ENCODE results near the gene RPS6KA1. TPM values are rescaled to one million over a fixed set of nuclear protein-coding genes. Genes with fewer than 3 reads are reported as not detected.
A peak's percentile ranks its signal among the peaks of the same experiment; 100 is the strongest.

Gene RPS6KA1
- total RNA-seq, 2 experiments from 2014 or later, result 131 to 133 TPM

DNA sequence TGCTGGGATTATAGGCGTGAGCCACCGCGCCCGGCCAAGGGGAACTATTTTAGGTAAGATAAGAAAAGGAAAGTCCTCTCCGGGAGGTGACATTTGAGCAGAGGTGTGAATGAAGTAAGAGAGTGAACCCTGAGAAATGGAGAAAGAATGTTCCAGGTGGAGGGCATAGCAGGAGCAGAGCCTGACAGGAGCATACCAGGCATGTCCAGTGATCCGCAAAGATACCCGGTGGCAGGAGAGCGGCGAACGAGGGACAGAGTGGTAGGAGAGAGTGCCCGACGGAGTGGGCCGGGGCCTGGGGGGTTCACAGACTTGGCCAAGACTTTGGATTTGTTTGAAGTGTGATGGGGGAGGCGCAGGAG lies 7.9 kb upstream of the RPS6KA1 start:
- H3K27me3 Mint-ChIP-seq, result peaks cover 7% of the 10 kb centered on the region
- H3K9me3 Mint-ChIP-seq, result no peaks in the 10 kb centered on the region
- H3K4me3 Mint-ChIP-seq, result no peak overlapping the region
- no peak overlapping the region for H3K27ac Mint-ChIP-seq
- no peak for DNase-seq
- H3K4me1 Mint-ChIP-seq, result peaks cover 2% of the 10 kb centered on the region
- H3K36me3 Mint-ChIP-seq, result no peaks in the 10 kb centered on the region

DNA sequence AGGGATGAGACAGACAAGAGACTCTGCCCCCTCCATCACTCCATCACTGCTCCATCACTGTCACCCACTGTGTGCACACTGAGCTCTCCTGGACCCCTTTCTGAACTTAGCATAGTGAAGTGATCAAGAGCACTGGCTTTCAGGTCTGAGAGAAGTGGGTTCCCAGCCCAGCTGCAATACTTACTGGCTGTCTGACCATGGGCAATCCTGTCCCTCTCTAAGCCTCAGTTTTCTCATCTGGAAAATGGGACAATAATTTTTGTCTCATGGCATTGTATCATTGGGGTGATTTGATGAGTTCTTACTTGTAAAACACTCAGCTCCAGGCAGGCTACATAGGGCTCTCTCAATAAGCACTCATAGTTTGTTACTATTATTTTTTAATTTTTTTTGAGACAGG lies 7.5 kb upstream of the RPS6KA1 start:
- H3K27ac Mint-ChIP-seq, result no peak overlapping the region
- H3K9me3 Mint-ChIP-seq, result no peaks in the 10 kb centered on the region
- H3K4me1 Mint-ChIP-seq, result peaks cover 2% of the 10 kb centered on the region
- H3K36me3 Mint-ChIP-seq, result no peaks in the 10 kb centered on the region
- no peak for DNase-seq
- H3K27me3 Mint-ChIP-seq, result peaks cover 7% of the 10 kb centered on the region
- no peak overlapping the region for H3K4me3 Mint-ChIP-seq

DNA sequence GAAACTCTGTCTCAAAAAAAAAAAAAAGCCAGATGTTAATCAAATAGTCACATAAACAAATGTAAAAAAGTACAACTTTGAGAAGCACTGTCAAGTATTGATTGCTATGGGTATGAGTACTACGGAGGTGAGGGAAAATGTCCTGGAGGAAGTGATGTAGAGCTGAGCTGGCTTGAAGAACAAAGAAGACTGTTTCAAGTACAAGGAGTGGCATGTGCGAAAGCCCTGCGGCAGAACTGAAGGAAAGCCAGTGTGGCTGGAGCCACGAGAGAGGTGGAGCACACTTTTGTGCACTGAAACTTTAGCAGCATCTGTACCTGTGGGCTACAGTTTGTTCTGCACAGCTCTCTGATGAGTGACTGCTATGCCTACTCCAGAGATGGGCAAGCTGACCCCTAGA lies 5.4 kb upstream of the RPS6KA1 start:
- Mint-ChIP-seq H3K27me3 (peaks cover 7% of the 10 kb centered on the region), H3K27ac (no peak overlapping the region), H3K36me3 (no peaks in the 10 kb centered on the region), H3K9me3 (no peaks in the 10 kb centered on the region), H3K4me1 (peaks cover 4% of the 10 kb centered on the region), H3K4me3 (no peak overlapping the region)
- DNase-seq, result no peak

DNA sequence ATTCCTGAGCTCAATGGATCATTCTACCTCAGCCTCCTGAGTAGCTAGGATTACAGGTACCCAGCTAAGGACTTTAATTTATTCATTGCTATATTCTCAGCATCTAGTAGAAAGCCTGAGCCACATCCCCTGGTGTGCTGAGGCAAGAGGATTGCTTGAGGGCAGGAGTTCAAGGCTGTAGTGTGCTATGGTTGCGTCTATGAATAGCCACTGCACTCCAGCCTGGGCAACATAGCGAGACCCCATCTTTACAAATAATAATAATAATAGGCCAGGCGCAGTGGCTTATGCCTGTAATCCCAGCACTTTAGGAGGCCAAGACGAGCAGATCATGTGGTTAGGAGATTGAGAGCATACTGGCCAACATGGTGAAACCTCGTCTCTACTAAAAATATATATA lies 3.3 kb upstream of the RPS6KA1 start:
- H3K9me3 Mint-ChIP-seq, result no peaks in the 10 kb centered on the region
- peaks cover 13% of the 10 kb centered on the region for H3K4me1 Mint-ChIP-seq
- no peak for DNase-seq
- H3K27ac Mint-ChIP-seq, result no peak overlapping the region
- no peaks in the 10 kb centered on the region for H3K36me3 Mint-ChIP-seq
- H3K4me3 Mint-ChIP-seq, result no peak overlapping the region
- H3K27me3 Mint-ChIP-seq, result peaks cover 7% of the 10 kb centered on the region

DNA sequence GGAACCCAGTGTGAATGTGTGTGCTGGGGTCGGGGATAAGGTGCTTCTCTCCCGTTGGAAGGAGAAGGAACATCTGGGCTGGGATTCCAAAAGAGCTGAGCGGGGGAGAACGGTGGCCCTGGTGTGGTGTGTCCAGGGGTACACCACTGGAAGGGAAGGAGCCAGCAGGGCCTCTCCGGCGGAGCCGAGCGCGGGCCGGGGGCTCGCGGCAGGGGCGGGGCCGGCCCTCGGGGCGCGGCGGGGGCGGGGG lies 231 bp upstream of the RPS6KA1 start:
- H3K27ac Mint-ChIP-seq, result peak overlapping the region; percentile 61
- no peaks in the 10 kb centered on the region for H3K36me3 Mint-ChIP-seq
- DNase-seq, result no peak
- H3K9me3 Mint-ChIP-seq, result no peaks in the 10 kb centered on the region
- peak overlapping the region; percentile 85 for H3K4me3 Mint-ChIP-seq
- H3K4me1 Mint-ChIP-seq, result peaks cover 15% of the 10 kb centered on the region
- H3K27me3 Mint-ChIP-seq, result peaks cover 7% of the 10 kb centered on the region

DNA sequence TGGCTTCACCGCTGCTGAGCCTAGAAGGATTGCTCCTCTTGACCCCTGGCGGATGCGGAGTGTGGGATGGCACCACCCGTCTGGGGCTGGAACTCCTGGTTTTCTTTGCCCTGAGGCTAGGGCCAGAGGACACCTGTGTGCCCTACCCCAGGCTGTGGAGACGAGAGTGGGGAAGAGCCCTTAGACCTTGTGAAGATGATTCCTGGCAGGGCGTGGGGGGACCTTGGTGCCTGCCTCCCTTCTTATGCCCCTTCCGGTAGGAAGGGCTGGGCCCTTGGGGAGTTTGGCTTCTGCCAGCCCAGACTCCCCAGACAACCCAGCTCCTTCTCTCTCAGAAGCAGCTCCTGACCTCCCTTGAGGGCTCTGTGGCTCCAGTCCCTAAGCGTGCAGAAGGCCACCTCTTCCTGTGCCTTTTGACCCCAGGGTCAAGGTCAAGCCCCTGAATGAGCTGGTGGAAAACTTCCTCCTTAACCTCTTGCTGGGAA lies 891 bp downstream of the RPS6KA1 start:
- Mint-ChIP-seq H3K27ac (no peak overlapping the region), H3K4me1 (peaks cover 21% of the 10 kb centered on the region), H3K27me3 (no peaks in the 10 kb centered on the region), H3K36me3 (no peaks in the 10 kb centered on the region), H3K4me3 (peak overlapping the region; percentile 87), H3K9me3 (no peaks in the 10 kb centered on the region)
- DNase-seq, result no peak

DNA sequence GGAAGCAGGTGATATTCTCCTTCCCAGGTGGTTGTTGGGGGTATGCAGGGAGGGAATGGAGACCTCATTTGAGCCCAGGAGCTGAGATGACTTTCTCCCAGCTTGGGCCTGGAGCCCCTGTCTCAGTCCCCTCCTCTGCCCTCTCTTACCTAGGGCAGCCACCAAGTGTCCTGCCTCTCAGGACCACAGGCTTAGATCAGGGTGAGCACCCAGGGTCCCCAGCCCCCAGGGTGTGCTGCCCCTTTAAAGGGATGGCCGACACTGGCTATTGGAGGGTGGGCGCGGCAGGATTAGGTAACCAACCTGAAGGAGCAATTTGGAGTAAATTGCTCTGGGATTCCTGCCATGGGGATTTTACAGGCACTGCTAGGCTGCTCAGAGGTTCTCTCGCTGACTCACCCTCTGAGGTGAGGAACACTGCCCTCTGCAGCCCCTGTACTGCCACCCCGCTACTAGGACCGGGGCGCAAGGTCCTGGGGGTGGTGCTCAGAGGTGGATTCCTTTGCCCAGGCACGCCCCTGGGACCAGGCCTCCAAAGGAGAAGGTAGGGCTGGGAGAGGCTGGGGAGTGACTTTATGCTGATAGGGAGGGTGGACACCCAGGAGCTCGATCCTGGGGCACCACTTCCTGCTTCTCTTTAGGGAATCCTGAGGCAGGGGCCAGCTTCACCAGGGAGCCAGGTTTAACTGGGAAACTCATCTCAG lies 1.5 kb downstream of the RPS6KA1 start:
- Mint-ChIP-seq H3K9me3 (no peaks in the 10 kb centered on the region), H3K27ac (no peak overlapping the region), H3K27me3 (no peaks in the 10 kb centered on the region), H3K36me3 (no peaks in the 10 kb centered on the region), H3K4me1 (peaks cover 21% of the 10 kb centered on the region), H3K4me3 (peak overlapping the region; percentile 87)
- peak; percentile 34 for DNase-seq

DNA sequence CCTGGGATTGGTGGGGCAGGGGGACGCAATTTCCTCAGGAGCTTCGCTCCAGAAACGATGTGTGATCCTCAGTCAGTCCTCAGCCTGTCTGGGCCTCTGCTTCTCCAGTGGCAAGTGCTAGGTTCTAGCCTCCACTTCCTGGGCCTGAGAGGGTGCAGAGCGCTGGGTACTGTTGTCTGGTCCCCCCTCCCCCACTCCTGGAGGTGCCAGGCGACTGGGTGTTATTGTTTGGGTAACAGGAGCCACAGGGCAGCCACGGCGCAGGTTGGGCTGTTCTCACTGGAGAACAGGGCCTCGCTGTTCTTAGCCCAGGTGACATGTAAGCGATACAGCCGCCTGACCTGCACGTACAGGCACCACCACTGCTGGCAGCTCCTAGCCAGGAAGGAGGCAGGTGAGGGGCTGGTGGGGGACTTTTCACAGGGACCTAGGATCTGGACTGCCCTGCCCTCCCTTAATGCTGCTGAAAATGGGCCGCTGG lies 2.1 kb downstream of the RPS6KA1 start:
- H3K36me3 Mint-ChIP-seq, result no peaks in the 10 kb centered on the region
- peaks cover 21% of the 10 kb centered on the region for H3K4me1 Mint-ChIP-seq
- H3K27me3 Mint-ChIP-seq, result no peaks in the 10 kb centered on the region
- H3K27ac Mint-ChIP-seq, result no peak overlapping the region
- H3K9me3 Mint-ChIP-seq, result no peaks in the 10 kb centered on the region
- no peak for DNase-seq
- no peak overlapping the region for H3K4me3 Mint-ChIP-seq

DNA sequence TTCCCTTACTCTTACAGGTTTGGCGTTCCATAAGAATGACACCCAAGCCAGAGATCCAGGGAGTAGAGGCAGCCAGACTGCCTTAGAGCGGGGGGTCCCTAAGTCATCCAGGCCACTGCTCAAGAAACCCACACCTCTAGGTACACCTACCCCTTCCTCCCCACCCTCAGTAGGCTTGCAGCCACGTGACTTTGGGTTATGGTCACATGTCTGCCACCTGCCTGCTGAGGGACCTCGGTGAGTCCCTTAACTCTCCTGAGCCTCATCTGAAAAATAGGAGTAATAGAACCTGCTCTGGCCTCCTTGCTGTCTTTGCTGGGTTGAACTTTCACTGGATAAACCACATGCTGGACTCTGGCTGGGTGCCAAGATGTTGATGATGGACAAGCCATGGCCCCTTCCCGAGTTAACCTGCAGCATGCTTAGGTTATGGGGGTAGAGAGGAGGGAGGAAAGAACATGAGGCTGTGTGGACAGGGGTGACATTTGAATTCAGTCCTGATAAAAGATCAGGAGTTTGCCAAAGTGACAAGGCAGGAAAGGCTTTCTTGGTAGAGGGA lies 4.5 kb downstream of the RPS6KA1 start:
- H3K36me3 Mint-ChIP-seq, result peaks cover 8% of the 10 kb centered on the region

DNA sequence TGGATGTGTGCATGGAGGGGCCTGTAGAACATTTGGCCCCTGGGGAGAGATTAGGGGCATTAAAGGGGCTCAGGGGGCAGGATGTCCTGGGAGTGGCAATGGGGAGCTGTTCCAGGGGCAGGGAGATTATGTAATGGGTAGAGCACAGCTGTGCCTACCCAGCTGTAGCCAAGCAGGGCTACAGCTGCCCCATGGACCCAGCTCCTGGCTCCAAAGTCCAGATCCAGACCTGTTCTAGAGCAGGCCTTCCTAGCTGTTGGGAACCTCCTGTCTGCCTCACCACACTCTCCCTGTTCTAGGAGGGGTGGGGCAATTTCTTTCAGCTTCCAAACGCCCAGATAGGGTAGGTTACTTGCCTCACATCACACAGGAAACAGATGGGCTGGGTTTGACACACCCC lies 5.6 kb downstream of the RPS6KA1 start:
- Mint-ChIP-seq H3K36me3 (peaks cover 10% of the 10 kb centered on the region), H3K27me3 (no peaks in the 10 kb centered on the region), H3K27ac (no peak overlapping the region), H3K9me3 (no peaks in the 10 kb centered on the region), H3K4me1 (peaks cover 50% of the 10 kb centered on the region), H3K4me3 (no peak overlapping the region)
- no peak for DNase-seq

More for the DNA sequence above, 4.5 kb downstream of the RPS6KA1 start:
- no peak for DNase-seq
- no peak overlapping the region for H3K4me3 Mint-ChIP-seq
- H3K27ac Mint-ChIP-seq, result no peak overlapping the region
- H3K27me3 Mint-ChIP-seq, result no peaks in the 10 kb centered on the region
- H3K4me1 Mint-ChIP-seq, result peaks cover 41% of the 10 kb centered on the region
- H3K9me3 Mint-ChIP-seq, result no peaks in the 10 kb centered on the region

DNA sequence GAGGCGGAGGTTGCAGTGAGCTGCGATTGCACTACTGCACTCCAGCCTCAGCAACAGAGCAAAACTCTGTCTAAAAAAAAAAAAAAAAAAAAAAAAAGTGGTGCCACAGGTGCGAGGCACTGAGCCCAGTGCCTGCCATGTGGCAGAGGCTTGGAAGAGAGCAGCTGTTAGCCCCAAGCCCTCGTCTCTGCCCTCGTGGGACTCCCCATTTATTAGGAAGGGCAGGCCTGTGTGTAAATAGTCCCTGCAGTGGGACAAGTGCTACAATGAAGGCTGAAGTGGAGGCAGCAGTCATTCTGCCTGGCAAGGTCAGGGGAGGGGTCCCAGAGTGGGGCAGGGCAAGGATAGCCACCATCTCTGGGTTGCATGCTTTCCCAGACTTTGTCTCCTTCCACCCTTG lies 6.5 kb downstream of the RPS6KA1 start:
- H3K4me1 Mint-ChIP-seq, result peaks cover 48% of the 10 kb centered on the region
- DNase-seq, result no peak
- H3K4me3 Mint-ChIP-seq, result no peak overlapping the region
- H3K27ac Mint-ChIP-seq, result no peak overlapping the region
- no peaks in the 10 kb centered on the region for H3K9me3 Mint-ChIP-seq
- H3K27me3 Mint-ChIP-seq, result no peaks in the 10 kb centered on the region
- H3K36me3 Mint-ChIP-seq, result peaks cover 10% of the 10 kb centered on the region

DNA sequence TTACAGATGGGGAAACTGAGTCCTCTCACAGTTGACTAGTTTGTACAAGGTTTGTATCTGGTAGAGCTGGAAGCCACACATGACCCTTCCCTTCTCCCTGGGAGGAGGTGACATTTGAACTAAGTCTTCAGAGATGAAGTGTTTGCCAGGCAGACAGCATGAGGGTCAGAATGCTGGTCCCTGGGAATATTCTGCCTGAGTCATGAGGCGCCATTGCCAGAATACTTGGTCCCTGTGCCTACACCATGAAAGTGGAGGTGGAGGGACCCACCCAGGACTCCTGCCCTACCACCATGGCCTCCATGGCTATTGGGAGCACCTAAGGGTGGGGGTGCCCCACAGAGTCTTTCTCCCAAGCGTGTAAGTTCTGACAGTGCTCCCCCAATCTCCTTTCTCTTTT lies 7.0 kb downstream of the RPS6KA1 start:
- Mint-ChIP-seq H3K4me3 (no peak overlapping the region), H3K9me3 (no peaks in the 10 kb centered on the region), H3K4me1 (peaks cover 48% of the 10 kb centered on the region), H3K27me3 (no peaks in the 10 kb centered on the region), H3K27ac (no peak overlapping the region), H3K36me3 (peaks cover 10% of the 10 kb centered on the region)
- DNase-seq, result no peak

DNA sequence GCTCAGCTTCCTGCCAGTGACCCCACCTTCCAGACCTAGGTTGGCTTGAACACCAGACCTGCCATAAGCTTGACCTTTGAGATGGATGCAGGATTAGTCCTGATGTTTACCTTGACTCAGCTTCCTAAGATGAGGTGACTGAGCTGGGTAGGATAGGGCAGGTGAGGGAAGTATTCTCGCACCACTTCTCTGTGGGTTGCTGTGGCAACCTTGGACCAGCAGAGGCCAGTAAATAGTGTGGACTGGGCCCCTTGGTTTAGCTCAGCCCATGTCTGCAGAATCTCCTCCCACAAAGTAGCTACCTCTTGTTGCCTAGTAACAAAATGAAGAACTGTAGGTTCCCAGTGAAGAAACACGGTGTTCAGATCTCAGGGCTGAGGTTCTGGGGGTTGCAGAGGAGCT lies 8.4 kb downstream of the RPS6KA1 start:
- H3K9me3 Mint-ChIP-seq, result no peaks in the 10 kb centered on the region
- no peaks in the 10 kb centered on the region for H3K27me3 Mint-ChIP-seq
- H3K27ac Mint-ChIP-seq, result no peak overlapping the region
- peaks cover 61% of the 10 kb centered on the region for H3K4me1 Mint-ChIP-seq
- no peak for DNase-seq
- H3K36me3 Mint-ChIP-seq, result peaks cover 12% of the 10 kb centered on the region
- H3K4me3 Mint-ChIP-seq, result no peak overlapping the region

DNA sequence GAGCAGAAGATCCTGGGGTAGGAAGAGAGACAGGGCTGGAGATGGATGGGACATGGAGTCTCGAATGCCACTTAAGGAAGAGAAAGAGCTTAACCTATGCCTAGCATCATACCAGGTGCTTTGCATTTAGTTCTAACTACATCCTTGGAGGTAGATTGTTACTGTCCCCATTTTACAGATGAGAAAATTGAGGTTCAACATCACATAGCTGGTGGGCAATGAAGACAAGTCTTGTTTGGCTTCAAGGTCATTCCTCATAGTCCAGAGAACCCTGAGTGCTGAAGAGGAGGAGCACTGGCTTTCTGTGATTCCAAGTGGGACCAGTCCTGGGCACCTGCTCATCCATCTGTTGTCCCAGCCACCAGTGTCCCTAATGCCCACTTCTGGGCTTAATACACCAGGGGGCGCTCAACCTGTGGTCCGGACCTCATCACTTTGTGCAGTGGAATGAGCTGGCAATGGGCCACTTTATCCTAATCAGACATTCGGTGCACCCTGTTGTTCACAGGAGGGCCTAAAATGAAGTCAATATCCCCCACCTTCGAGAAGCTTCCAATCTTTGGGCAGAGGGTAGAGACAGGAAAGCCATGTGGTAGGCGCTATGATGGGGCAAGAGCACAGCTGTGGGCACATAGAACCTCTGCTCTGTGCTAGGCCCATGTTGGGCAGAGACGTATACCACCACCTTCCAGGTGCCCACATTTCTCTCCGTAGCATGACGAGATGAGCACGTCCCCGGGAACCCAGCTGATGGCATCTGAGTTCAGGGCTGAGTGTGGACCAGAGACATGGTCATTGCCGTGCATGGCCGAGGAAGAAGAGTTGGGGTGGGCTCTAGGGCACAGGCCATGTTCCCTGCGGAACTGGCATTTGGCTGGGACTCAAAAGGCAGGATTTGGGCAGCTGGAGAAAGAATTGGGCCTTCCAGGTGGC lies 9.2 kb downstream of the RPS6KA1 start:
- H3K9me3 Mint-ChIP-seq, result no peaks in the 10 kb centered on the region
- peaks cover 12% of the 10 kb centered on the region for H3K36me3 Mint-ChIP-seq
- peak; percentile 39 for DNase-seq
- peaks cover 69% of the 10 kb centered on the region for H3K4me1 Mint-ChIP-seq
- peak overlapping the region; percentile 11 for H3K27ac Mint-ChIP-seq
- H3K27me3 Mint-ChIP-seq, result no peaks in the 10 kb centered on the region
- H3K4me3 Mint-ChIP-seq, result no peak overlapping the region

DNA sequence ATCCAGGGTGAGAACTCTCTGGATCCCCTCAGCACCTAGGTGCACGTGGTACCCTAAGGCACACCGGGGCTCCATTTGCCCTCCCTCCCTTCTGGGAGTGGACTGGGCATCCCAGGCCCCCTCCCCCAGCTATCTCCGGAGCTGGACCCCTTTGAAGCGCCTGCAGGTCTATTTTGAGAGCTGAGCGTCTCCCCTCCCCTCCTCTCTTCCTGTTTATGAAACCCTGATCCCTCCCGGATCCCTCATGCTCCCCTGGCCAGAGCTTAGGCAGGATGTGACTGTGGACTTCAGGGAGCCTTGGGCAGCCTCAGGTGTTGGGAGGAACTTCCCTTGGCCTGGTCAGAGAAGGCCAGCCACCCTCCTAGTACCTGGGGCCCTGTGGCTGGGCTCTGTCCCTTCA lies 10.2 kb downstream of the RPS6KA1 start:
- no peaks in the 10 kb centered on the region for H3K27me3 Mint-ChIP-seq
- peaks cover 12% of the 10 kb centered on the region for H3K36me3 Mint-ChIP-seq
- peak overlapping the region; percentile 81 for H3K27ac Mint-ChIP-seq
- H3K4me1 Mint-ChIP-seq, result peaks cover 72% of the 10 kb centered on the region
- DNase-seq, result no peak
- H3K4me3 Mint-ChIP-seq, result no peak overlapping the region
- no peaks in the 10 kb centered on the region for H3K9me3 Mint-ChIP-seq
